ENCODE data around the gene COA7. TPM values are rescaled to one million over a fixed set of nuclear protein-coding genes. Genes with fewer than 3 reads are reported as not detected.

The COA7 gene
- total and polyA plus RNA-seq, 2 of the 4 experiments (the other 2 are of a cell fraction) = 9.3 to 20.3 TPM

DNA sequence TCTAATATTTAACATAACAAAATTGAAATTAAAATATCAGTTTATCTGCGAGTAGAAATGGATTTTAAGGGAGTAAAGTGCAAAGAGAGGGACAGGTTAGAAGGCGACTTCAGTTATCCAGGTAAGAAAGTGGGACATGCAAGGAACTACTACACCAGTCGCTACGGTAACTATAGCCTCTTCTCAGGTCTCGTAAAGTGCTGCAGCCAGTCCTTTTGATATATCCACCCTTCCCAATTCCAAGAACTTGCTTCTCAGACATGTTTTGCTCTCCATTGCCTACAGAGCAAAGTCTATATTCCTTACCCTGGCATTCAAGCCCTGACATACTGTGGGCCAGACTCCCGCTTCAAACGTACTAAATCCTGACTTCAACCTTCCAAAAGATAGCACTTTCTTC is 2.5 kb downstream of the COA7 start:
- intact Hi-C loops (cut with micrococcal nuclease) (no loop called here), in situ Hi-C loops (cut with MboI; ENCODE audit: low sequenced_read_pairs) (no loop called here), dilution Hi-C loops (cut with HindIII; ENCODE audit: low sequenced_read_pairs, unreplicated experiment) (no loop called here)
- H4K8ac ChIP-seq (ENCODE audit: low read depth in 2 of 2, low read length in 2 of 2) = no peak overlapping the region
- H3K9me3 ChIP-seq (ENCODE audit: control insufficient read depth, insufficient read depth, low read length) = no peaks in the 10 kb centered on the region
- no peak overlapping the region for H2BK120ac ChIP-seq (ENCODE audit: low read depth, low read length)
- POLR2A ChIA-PET (ENCODE audit: unreplicated experiment) = no interaction called here
- no peak overlapping the region for H2BK15ac ChIP-seq (ENCODE audit: low read depth, low read length)
- no peak overlapping the region for H3K27ac ChIP-seq (ENCODE audit: insufficient read depth, low read length)
- H3K56ac ChIP-seq (ENCODE audit: extremely low read depth, insufficient read depth, low read length) = no peak overlapping the region
- 98% methylated on average over 5 of the region's 7 CpGs; no CpG with 5 or more reads in 1 of the 2 experiments for WGBS, 2 experiments (ENCODE audit: extremely low coverage in 2 of 2, insufficient read length in 1 of 2)
- H4K5ac ChIP-seq (ENCODE audit: low read depth, low read length) = no peak overlapping the region
- TF ChIP-seq CEBPB (IDR thresholded peaks at IDR 0.05; ENCODE audit: low read depth, low read length) = no peak
- TF ChIP-seq, protein P1, sequence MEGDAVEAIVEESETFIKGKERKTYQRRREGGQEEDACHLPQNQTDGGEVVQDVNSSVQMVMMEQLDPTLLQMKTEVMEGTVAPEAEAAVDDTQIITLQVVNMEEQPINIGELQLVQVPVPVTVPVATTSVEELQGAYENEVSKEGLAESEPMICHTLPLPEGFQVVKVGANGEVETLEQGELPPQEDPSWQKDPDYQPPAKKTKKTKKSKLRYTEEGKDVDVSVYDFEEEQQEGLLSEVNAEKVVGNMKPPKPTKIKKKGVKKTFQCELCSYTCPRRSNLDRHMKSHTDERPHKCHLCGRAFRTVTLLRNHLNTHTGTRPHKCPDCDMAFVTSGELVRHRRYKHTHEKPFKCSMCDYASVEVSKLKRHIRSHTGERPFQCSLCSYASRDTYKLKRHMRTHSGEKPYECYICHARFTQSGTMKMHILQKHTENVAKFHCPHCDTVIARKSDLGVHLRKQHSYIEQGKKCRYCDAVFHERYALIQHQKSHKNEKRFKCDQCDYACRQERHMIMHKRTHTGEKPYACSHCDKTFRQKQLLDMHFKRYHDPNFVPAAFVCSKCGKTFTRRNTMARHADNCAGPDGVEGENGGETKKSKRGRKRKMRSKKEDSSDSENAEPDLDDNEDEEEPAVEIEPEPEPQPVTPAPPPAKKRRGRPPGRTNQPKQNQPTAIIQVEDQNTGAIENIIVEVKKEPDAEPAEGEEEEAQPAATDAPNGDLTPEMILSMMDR (conservative IDR thresholded peaks at IDR 0.05; ENCODE audit: low read depth, low read length) = no peak
- no peak for TF ChIP-seq RAD21 (IDR thresholded peaks at IDR 0.05; ENCODE audit: low read length)
- TF ChIP-seq NFE2L2 (IDR thresholded peaks at IDR 0.05; ENCODE audit: low read depth, low read length) = no peak
- no peak for TF ChIP-seq BHLHE40 (IDR thresholded peaks at IDR 0.05; ENCODE audit: low read depth, low read length)
- no peak for TF ChIP-seq FOS (IDR thresholded peaks at IDR 0.05; ENCODE audit: low read depth, low read length)
- TF ChIP-seq SMC3 (IDR thresholded peaks at IDR 0.05; ENCODE audit: low read depth, low read length) = no peak
- TF ChIP-seq, protein P2, sequence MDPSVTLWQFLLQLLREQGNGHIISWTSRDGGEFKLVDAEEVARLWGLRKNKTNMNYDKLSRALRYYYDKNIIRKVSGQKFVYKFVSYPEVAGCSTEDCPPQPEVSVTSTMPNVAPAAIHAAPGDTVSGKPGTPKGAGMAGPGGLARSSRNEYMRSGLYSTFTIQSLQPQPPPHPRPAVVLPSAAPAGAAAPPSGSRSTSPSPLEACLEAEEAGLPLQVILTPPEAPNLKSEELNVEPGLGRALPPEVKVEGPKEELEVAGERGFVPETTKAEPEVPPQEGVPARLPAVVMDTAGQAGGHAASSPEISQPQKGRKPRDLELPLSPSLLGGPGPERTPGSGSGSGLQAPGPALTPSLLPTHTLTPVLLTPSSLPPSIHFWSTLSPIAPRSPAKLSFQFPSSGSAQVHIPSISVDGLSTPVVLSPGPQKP (IDR thresholded peaks at IDR 0.05; ENCODE audit: borderline replicate concordance, low read depth, low read length) = no peak
- no peak for TF ChIP-seq RFX5 (IDR thresholded peaks at IDR 0.05; ENCODE audit: low read depth, low read length)
- TF ChIP-seq CHD1 (IDR thresholded peaks at IDR 0.05; ENCODE audit: low read depth, low read length) = no peak
- TF ChIP-seq MAZ (IDR thresholded peaks at IDR 0.05; ENCODE audit: borderline replicate concordance, low read depth, low read length) = no peak
- no peak for TF ChIP-seq MAFK (IDR thresholded peaks at IDR 0.05; ENCODE audit: low read depth, low read length)
- TF ChIP-seq, protein P3, sequence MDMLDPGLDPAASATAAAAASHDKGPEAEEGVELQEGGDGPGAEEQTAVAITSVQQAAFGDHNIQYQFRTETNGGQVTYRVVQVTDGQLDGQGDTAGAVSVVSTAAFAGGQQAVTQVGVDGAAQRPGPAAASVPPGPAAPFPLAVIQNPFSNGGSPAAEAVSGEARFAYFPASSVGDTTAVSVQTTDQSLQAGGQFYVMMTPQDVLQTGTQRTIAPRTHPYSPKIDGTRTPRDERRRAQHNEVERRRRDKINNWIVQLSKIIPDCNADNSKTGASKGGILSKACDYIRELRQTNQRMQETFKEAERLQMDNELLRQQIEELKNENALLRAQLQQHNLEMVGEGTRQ (IDR thresholded peaks at IDR 0.05; ENCODE audit: low read depth, low read length) = no peak
- TF ChIP-seq RCOR1 (IDR thresholded peaks at IDR 0.05; ENCODE audit: insufficient replicate concordance, low read length) = no peak
- TF ChIP-seq POLR2A (IDR thresholded peaks at IDR 0.05; ENCODE audit: low read depth, low read length) = no peak
- TF ChIP-seq MXI1 (IDR thresholded peaks at IDR 0.05; ENCODE audit: borderline replicate concordance, low read depth, low read length) = no peak
- no peak overlapping the region for H2BK20ac ChIP-seq (ENCODE audit: low read depth, low read length)
- no peak overlapping the region for H3K4me2 ChIP-seq (ENCODE audit: low read depth, low read length)
- H3K18ac ChIP-seq (ENCODE audit: low read depth, low read length) = no peak overlapping the region
- H2AK9ac ChIP-seq (replicated peaks; ENCODE audit: low read depth, low read length, poor library complexity) = no peak overlapping the region
- H3K79me1 ChIP-seq (ENCODE audit: low read depth in 1 of 2, low read length in 2 of 2) = peaks cover 21 to 58% of the 10 kb centered on the region in 2 experiments
- H3K4ac ChIP-seq (ENCODE audit: low read depth, low read length) = no peak overlapping the region
- CTCF ChIA-PET = no interaction called here
- no peak overlapping the region for H3K9ac ChIP-seq (ENCODE audit: low read depth, low read length)
- peaks cover 6% of the 10 kb centered on the region; the same call in 1 of the 2 replicates for H3K4me1 ChIP-seq (ENCODE audit: control insufficient read depth, insufficient read depth, low read length)
- H4K20me1 ChIP-seq (ENCODE audit: insufficient read depth, low read length) = 0 out of 2 replicates have a peak, but pooled peaks cover 5% of the 10 kb centered on the region
- DNase-seq = no peak
- peaks cover 11% of the 10 kb centered on the region for H3K9me1 ChIP-seq (ENCODE audit: insufficient read depth, low read length)
- H2AFZ ChIP-seq (replicated peaks; ENCODE audit: low read length, poor library complexity) = no peak overlapping the region
- no peak overlapping the region for H3K23ac ChIP-seq (ENCODE audit: low read depth, low read length)
- H2BK5ac ChIP-seq (ENCODE audit: low read depth, low read length, poor library complexity, severe bottlenecking) = no peak overlapping the region
- no peak for ATAC-seq (ENCODE audit: low read depth)
- H2AK5ac ChIP-seq (ENCODE audit: low read depth, low read length) = no peak overlapping the region
- H3K14ac ChIP-seq (replicated peaks; ENCODE audit: low read depth, low read length) = no peak overlapping the region
- H3K36me3 ChIP-seq (ENCODE audit: control insufficient read depth, insufficient read depth, low read length) = peaks cover 13% of the 10 kb centered on the region
- no TSS peak for BruUV-seq (replicated peaks)
- no peak overlapping the region for H4K91ac ChIP-seq (ENCODE audit: insufficient read depth, low read depth, low read length)
- no peak overlapping the region for H3K4me3 ChIP-seq (ENCODE audit: insufficient read depth, low read depth, low read length)
- H3K27me3 ChIP-seq (ENCODE audit: control insufficient read depth, insufficient read depth, low read length) = no peaks in the 10 kb centered on the region
